Cardiac fibroblast (primary cell): Measurements from ENCODE around the gene ACAD10.

Experiments used
- DNase-seq, 2 donors: peaks; one replicate each; pipeline versions ENCODE4 v3.0.0 to v3.0.0-alpha.2; 2010; ENCODE audit warnings: low read depth in 2 of 2
- H3K4me3 ChIP-seq, 2 donors: replicated peaks in 1 of 2; 1 replicate in 1 of 2; 2 replicates in 1 of 2; pipeline ENCODE4 v1.5.1; 2011; ENCODE audit warnings: low read depth in 2 of 2, low read length in 2 of 2, mild to moderate bottlenecking in 2 of 2, moderate library complexity in 1 of 2
- TF ChIP-seq, protein P1 (sequence below): IDR thresholded peaks from one replicate; pipeline ENCODE4 v1.5.1; 2011; ENCODE audit warnings: low read depth, mild to moderate bottlenecking, low read length, inconsistent platforms

The ACAD10 gene

DNA sequence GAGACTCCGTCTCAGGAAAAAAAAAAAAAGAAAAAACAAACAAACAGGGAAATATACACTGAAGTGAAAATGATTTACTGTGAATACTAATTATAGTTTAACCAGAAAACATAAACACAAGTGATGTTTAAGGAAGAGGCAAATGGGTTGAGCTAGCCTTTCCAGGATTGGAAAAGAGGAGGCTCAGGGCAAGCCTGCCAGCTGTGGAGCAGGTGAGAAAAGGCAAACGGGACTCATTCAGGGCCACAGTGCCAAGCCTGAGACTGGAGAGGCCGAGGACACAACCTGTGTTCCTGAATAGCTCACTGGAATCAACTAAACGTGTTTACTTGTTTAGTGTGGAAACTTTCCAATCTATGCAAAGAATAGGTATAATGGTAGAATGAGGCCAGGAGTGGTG, 120.5 kb downstream of the ACAD10 start:
- TF ChIP-seq, protein P1, sequence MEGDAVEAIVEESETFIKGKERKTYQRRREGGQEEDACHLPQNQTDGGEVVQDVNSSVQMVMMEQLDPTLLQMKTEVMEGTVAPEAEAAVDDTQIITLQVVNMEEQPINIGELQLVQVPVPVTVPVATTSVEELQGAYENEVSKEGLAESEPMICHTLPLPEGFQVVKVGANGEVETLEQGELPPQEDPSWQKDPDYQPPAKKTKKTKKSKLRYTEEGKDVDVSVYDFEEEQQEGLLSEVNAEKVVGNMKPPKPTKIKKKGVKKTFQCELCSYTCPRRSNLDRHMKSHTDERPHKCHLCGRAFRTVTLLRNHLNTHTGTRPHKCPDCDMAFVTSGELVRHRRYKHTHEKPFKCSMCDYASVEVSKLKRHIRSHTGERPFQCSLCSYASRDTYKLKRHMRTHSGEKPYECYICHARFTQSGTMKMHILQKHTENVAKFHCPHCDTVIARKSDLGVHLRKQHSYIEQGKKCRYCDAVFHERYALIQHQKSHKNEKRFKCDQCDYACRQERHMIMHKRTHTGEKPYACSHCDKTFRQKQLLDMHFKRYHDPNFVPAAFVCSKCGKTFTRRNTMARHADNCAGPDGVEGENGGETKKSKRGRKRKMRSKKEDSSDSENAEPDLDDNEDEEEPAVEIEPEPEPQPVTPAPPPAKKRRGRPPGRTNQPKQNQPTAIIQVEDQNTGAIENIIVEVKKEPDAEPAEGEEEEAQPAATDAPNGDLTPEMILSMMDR, result no peak
- DNase-seq, result no peak
- no peak overlapping the region for H3K4me3 ChIP-seq
